GM18505 (cell line): ENCODE measurements around the gene LRRC8C.
"Not testable (repeated sequence)": the region's sequence is repeated elsewhere in the genome, so short reads cannot be mapped to it uniquely, and the experiment has no call there.

Experiments used
- ATAC-seq: cut with Tn5 transposase; IDR thresholded peaks from one replicate; pipeline ENCODE4 v1.9.1; 2021; ENCODE audit not compliant: unreplicated experiment
- POLR2A ChIP-seq: IDR thresholded peaks from 4 replicates; pipeline ENCODE4 v1.6.1; 2011; ENCODE audit warnings: borderline replicate concordance; ENCODE audit not compliant: insufficient read depth, insufficient read length; ENCODE audit errors: extremely low read depth

The LRRC8C gene

DNA sequence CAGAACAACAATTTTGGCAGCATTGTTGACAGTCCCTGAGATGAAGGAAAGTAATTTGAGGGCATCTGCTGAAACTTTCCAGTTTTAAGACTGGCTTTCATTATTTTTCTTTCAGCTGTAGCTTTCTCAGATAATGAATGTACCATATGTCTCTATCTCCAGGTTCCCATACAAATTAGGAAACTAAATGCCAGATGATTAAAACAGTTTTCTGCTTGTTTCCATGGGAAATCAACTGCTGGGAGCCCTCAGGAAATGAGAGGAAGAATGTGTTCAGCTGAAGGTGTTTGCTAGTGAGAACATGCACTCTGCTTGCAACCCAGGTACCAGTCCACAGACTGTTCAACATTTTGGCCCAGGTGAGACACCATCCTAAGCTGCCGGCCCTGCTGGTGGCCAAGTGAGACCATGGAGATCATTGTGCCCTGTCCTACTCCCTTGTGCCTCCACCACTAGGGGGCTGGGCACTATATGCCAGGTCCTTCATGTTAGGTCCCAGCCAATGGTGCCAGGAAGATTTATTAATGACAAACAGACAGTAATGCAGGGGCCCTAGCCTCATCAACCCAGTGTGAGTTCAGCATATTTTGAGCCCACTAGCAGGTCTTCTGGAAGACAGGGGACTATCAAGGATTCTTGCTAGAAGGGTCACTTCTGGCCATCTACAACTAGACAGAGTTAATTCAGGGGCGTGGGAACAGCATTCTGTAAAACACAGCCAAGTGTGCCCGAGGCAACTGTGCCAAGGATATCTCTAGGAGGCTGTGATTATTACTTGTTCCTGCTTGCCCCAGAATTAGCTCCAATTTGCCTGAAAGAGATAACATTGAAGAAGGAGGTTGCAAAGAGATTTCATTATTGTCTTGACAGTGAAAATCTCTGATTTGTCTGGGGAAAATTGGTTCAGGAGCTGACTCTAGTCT, 17.0 kb upstream of the LRRC8C start:
- TF ChIP-seq POLR2A = no peak

DNA sequence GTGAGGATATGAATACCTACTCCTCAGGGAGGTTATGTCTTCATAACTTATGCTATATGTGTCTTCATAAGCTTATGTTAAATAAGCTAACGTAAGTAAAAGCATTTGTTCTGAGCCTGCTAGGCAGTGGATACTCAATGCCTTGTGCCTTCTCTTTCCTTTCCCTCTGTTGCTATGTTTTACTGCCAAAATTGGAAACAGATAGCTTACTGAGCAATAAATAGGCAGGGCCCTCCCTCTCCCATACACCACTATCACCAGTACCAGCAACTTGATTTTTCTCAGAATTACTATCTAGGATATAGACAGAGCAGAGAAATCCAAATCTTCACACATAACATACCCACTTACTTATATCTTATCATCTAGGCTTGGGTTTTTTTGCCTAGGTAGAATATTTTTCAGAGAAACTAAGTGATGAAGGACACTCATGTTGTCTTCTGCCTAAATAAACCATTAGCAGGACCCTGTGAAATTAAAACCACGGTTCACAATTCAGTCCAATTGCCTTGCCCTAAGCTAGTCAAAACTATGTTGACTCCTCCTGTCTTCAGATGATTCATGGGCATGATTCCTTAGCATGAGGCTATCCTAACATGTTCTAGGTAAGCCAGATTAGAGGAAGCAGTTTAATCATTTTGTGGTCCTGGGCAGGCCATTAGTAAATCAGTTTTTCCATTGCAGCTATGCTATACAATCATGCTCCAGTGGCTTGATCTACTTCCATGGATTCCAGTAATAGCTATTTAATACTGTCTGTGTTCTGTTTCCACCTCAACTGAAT, 15.9 kb upstream of the LRRC8C start:
- TF ChIP-seq POLR2A = no peak
- ATAC-seq = no peak

More for the DNA sequence above, 17.0 kb upstream of the LRRC8C start:
- ATAC-seq = no peak

DNA sequence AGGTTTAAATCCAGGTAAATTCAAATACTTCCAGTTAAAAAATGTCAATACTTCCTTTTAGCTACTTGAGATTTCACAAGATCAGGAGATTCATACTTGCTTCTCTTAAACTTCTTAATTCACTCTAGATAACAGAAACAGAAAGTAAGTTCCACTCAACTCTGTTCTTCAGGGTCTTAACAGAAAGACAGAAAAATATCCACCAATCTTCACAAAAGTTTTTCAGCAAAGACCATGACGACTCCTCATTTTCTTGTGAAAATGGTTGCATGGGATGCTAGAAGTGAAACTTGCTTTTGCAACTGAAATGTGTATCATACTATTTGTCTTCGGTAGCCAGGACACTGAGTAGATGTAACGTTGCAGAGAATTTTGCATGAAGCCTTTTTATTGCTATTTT, 12.3 kb upstream of the LRRC8C start:
- TF ChIP-seq POLR2A = no peak
- ATAC-seq = no peak

DNA sequence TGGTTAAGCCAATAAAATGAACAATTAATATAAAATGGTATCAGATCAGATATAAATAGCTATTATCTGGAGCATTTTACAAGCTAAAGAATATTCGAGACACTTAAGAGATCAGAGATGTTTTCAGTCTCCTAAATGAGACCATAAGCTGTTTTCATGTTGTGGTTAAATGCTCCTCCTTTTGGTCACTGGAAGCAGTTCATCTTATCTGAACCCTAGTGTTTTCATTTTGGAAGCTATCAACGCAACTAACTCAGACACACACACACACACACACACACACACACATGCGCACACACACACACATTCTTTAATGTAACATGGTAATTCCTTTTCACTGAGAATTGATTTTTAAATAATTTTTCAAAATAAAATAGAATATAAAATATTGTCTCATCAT, 10.0 kb upstream of the LRRC8C start:
- ATAC-seq = no peak
- no peak for TF ChIP-seq POLR2A

DNA sequence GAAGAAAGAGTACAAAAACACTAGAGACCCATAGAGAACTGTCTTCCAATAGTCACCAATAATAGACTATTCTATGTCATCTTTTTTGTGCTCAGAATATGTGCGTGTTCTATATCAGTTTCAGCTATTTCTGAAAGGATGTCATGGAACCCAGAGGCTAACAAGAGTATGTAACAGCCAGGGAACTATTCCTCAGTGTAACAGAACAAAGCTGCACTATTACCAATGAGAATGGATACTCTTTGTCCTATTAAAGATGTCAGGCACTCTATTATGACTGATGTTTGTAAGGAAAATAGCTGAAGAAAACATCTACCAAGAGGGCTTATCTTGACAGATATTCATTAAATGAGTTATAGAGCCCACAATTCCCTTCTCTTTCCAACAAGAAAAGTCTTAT, 8.6 kb upstream of the LRRC8C start:
- ATAC-seq = no peak
- no peak for TF ChIP-seq POLR2A

DNA sequence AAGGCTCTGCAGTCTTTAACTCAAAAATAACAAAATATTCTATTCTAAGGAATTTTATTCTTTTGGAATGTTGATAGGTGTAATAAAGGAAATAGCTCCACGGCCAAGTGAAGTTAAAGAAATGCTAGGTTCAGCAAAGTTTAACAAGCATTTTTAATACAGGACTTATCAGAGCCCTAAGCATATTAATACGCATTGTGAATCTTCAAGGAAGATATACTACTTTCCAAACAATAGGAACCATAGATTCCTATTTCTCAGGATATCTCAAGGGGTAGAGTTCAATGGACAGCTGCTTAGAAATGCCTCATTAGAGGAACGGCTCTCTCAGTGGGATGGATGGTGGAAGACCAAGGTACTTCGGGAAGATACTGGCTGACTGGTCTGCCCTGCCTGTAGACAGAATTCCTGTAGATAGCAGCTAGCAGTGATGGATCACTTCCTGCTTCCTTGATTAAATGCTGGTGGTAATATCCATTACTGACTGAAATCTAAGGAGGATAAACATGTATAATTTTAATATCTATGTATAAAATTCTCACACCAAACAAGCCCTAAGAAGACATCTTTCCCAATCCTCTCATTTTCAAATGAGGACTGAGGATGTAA, 8.1 kb upstream of the LRRC8C start:
- ATAC-seq = no peak
- TF ChIP-seq POLR2A = no peak

DNA sequence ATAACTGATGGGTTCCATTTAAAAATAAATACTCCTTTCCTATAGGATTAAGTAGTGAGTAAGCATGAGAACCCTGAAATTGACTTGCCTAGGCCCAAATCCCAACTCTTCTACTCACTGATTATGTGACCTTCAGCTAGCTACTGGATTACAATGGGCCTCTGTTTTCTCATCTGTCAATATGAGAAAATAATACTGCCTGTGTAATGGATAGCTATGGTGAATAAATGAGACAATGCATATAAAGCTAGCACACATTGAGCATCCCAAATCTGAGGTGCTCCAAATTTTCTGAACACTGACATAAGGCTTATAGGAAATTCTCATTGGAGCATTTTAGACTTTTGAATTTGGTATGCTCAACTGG, 5.3 kb upstream of the LRRC8C start:
- no peak for ATAC-seq
- TF ChIP-seq POLR2A = no peak

DNA sequence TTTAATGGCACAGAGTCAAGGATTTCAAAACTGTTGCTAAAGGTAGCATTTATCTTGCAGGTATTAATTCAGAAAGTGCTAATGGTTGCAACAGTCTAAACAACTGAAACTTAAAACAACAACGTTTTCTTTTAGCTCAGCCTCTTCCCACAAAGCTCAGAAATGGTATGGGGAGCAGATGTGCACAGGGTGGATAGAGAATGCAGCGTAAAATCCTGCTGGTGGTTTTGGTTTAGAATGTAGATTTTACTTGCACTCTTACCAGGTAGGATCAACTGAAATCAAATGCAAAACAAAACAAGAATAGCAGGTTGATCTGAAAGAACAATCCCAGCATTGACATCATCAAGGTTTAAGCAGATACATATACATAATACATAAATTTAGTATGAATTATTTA, 3.8 kb upstream of the LRRC8C start:
- no peak for ATAC-seq
- TF ChIP-seq POLR2A = no peak

DNA sequence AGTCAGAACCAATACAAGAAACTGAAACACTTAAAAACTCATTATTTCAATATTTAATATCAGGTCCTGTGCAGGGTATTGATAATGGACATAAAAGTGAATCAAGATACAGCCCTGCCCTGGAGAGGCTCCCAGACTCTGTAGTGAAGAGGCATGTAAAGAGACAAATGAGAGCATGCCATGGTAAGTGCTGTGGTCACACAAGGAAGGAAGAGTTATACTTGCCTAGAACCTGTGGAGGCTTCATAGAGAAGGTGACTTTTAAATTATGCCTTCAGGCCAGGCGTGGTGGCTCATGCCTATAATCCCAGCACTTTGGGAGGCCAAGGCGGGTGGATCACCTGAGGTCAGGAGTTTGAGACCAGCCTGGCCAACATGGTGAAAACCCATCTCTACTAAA, 3.3 kb upstream of the LRRC8C start:
- ATAC-seq = not testable (repeated sequence)

DNA sequence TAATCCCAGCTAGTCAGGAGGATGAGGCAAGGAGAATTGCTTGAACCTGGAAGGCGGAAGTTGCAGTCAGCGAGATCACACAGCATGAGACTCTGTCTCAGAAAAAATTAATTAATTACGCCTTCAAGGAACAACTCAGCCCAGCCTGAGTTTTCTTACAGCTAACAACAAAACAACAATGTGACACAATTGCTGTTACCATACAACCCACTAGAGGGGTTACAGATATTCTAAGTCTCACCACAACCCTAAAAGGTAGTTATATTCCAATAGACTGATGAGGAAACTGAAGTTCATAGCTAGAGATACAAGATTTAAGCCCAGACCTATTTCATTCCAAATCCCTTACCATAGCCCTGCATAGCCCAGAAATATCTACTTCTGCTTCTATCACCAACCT, 2.9 kb upstream of the LRRC8C start:
- TF ChIP-seq POLR2A = no peak
- no peak for ATAC-seq

DNA sequence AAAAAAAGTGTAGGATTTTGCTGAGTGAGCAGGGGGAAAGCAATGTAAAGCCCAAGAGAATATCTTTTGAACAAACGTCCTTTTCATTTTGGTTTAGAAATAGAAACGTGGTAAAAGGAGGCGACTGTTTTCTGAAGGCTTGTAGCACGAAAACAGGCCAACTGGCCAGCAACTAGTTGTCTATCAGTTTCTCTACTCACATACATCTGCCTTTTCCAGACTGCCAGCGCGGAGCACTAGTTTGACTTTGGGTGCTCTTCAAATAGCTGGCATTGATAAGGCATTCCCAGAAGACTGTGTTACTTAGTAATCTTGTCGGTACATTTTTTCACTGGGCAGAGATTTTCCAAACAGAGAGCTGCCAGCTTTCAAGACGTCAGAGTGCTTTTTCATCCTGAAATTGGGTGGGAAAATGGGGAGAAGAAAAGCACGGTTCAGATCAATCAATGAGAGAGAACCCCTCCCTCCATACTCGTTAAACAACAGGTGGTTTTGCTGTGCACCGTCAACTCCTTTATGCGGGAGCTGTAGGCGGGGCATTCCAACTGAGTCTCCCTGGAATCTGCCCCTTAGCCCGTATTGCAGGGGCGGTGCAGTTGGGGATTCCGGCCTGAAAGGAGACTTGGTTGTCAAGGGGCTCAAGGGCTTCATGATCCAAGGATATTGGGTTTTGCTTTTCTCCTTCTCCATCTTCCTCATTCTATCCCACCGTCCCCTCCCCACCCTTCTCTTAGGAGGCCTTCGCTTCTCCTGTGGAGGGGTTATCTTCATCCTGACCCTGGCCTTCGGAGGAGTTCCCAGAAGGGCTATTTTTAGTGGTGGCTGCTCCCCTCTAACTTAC, 884 bp upstream of the LRRC8C start:
- no peak for ATAC-seq
- no peak for TF ChIP-seq POLR2A

DNA sequence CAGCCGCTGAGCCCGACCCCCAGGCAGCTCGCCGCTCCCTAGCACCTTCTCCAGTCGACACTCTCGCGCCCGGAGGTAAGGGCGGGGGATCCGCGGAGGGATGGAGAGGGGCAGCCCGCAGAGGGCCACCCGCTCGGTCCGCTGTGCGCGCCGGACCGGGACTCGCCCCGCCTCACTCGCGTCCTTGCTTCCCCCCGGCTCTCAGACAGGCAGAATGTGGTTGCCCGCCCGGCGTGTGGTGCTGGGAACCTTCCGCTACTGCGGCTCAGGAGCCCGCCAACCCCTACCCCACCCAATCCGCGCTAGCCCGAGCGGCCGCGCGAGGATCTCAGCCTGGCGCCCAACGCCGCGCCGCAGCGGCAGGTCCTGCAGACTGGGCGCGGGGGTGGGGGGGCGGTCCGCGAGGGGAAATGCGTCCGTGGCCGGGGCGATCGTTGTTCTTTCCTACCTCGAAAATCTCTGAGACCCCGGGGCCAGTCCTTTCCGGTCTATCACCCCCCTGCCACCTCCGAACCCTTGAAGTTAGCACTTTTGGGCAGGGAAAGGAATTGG, 404 bp downstream of the LRRC8C start:
- peak; percentile 51 for ATAC-seq
- peak; percentile 35 for TF ChIP-seq POLR2A
